ENCODE measurements around the gene RNF168. TPM values are rescaled to one million over a fixed set of nuclear protein-coding genes. Genes with fewer than 3 reads are reported as not detected.
"Not testable (repeated sequence)": the region's sequence is repeated elsewhere in the genome, so short reads cannot be mapped to it uniquely, and the experiment has no call there.

RNF168 gene
- total RNA-seq, 1 donor from 2014 or later, result 18.8 TPM

- no peak for DNase-seq
Observed at GRCh38 chr3:196463804-196464203, 39.8 kb downstream of the RNF168 start.

GRCh38 chr3:196463478-196463756 is 40.2 kb downstream of the RNF168 start:
- no peak for DNase-seq

DNA sequence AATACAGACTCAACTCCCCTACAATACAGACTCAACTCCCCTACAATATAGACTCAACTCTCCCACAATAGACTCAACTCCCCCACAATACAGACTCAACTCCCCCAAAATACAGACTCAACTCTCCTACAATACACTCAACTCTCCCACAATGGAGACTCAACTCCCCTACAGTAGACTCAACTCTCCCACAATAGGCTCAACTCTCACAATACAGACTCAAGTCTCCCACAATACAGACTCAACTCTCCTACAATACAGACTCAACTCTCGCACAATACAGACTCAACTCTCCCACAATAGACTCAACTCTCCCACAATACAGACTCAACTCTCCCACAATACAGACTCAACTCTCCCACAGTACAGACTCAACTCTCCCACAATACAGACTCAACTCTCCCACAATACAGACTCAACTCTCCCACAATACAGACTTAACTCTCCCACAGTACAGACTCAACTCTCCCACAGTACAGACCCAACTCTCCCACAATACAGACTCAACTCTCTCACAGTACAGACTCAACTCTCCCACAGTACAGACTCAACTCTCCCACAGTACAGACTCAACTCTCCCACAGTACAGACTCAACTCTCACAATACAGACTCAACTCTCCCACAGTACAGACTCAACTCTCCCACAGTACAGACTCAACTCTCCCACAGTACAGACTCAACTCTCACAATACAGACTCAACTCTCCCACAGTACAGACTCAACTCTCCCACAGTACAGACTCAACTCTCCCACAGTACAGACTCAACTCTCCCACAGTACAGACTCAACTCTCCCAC is 40.7 kb downstream of the RNF168 start:
- not testable (repeated sequence) for DNase-seq

DNA sequence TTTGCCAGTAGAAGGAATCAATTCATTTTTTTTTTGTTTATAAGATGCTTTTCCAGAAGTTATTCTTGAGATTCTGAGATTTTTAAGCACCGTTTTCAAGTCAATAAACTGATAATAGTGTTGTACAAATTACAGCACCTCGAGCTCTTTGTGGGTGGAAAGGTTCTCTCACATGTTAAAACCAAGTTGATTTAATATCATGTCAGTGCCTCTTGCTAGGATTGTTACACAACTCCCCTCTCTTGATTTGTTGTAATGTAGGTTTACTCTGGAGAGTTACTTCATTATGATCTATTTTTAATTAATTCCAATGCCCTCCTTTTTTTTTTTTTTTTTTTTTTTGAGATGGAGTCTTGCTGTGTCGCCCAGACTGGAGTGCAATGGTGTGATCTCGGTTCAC is 45.5 kb downstream of the RNF168 start:
- no peak for DNase-seq

DNA sequence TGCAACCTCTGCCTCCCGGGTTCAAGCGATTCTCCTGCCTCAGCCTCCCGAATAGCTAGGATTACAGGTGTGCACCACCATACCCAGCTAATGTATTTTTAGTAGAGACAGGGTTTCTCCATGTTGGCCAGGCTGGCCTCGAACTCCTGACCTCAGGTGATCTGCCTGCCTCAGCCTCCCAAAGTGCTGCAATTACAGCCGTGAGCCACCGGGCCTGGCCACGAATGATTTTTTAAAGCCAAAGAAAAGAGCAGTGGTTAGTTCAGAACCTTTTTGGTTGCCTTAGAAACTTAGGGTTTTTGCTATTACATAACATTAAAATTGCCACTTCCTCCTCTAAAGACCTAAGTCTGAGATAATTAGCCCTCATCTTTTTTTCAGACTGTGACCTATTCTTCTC is 46.1 kb downstream of the RNF168 start:
- DNase-seq, result not testable (repeated sequence)

GRCh38 chr3:196454935-196455334 is 48.6 kb downstream of the RNF168 start:
- no peak for DNase-seq

DNA sequence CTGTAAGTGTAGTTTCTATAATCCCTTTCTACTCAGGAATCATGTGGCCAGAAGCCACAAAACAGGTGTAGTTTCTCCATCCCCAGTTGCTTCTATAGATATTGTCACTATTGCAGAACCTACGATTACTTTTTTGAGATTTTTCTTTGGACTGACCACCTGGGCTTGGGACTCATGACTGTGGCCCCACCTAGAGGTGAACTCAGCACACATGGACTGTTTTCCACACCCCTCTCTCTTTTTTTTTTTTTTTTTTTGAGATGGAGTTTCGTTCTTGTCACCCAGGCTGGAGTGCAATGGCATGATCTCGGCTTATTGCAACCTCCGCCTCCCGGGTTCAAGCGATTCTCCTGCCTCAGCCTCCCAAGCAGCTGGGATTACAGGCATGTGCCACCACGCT is 58.2 kb downstream of the RNF168 start:
- DNase-seq, result not testable (repeated sequence)

GRCh38 chr3:196444500-196444894 is 59.1 kb downstream of the RNF168 start:
- no peak for DNase-seq

GRCh38 chr3:196440696-196441095 is 62.9 kb downstream of the RNF168 start:
- no peak for DNase-seq

DNA sequence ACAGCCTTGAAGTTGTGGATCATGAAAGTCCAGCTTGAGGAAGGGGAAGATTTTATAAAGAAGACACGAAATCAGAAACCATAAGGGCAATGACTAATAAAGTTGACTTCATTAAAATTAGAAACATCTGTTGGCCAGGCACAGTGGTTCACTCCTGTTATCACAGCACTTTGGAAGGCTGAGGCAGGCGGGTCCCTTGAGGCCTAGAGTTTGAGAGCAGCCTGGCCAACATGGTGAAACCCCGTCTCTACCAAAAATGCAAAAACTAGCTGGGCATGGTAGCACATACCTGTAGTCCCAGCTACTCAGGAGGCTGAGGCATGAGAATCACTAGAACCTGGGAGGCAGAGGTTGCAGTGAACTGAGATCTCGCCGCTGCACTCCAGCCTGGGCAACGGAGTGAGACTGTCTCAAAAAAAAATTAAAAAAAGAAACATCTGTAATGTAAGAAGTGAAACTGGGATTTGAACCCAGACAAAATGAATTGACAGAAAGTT is 63.5 kb downstream of the RNF168 start:
- DNase-seq, result no peak

DNA sequence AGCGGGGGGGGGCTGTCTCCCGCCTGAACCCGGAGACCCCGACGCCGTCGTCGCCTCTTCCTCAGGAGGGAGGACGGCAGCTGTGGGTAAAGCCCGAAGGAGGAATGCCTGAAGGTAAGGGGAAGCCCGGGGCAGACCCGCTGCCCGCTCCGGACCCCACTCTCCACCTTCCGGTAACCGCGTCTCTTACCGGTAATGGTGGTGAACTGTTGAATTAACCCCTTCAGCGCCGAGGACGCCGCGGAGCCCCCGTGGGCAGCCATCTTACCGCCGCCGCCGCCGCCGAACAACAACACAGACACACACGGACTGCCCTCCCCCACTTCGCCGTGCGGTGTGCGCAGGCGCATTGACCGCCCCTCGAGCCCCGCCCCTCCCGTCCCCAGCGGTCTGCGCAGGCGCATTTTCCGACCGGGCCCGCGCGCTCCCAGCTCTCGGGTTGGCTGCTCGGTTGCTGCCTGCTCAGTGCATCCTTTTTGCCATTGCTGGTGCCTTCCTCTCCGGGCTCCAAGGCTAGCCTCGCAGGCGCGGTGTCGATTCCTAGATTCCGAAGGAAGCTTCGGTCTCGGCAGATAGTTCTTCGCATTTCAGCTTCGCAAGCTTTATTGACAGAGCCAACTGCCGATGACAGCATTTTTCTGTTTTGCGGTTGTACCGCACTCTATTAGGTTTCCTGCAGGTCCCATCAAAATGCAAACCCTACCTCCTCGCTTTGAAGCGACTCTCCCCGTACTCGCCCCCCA is 71.3 kb downstream of the RNF168 start, which contains the start of gene UBXN7:
TSS of gene UBXN7 (minus strand) at position 291 of the 743 bp plus-strand sequence. CDS start at position 263, 28 bp downstream.
- DNase-seq, result peak; percentile 98

- DNase-seq, result peak; percentile 70
Observed at GRCh38 chr3:196431181-196432136, 72.1 kb downstream of the RNF168 start.

- no peak for DNase-seq
Observed at GRCh38 chr3:196428041-196428440, 75.5 kb downstream of the RNF168 start.

DNA sequence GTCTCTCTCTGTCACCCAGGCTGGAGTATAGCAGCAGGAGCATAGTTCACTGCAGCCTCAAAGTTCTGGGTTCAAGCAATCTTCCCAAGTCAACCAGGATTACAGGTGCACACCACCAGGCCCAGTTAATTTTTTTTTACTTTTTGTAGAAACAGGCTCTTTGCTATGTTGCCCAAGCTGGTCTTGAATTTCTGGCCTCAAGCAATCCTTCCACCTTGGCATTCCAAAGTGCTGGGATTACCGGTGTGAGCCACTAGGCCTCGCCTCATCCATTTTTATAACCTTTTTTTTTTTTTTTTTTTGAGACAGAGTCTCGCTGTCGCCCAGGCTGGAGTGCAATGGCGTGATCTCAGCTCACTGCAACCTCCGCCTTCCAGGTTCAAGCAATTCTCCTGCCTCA is 79.1 kb downstream of the RNF168 start:
- not testable (repeated sequence) for DNase-seq

GRCh38 chr3:196423044-196423781 is 80.4 kb downstream of the RNF168 start:
- DNase-seq, result peak; percentile 83

- not testable (repeated sequence) for DNase-seq
Observed at GRCh38 chr3:196421668-196422067, 81.9 kb downstream of the RNF168 start.

DNA sequence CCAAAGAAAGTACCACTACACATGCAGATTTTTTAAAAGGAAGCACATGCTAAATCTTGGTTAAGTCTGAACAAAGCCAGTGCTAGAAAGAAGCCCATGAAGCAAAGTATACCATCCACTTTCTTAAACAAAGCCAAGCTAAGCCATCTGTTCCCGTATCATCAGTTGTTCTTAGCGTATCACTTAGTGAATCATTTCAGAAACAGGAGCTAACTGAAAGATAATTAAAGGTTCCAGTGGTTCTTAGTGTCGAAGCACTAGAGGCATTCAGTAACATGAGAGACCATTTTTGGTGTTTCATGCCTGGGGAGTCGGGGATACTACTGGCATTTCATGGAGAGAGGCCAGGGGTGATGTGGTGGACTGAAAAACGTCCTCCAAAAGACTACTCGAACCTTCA is 84.2 kb downstream of the RNF168 start:
- no peak for DNase-seq
